OCI-LY1 (cell line): ENCODE measurements around the gene POT1.

Experiments
- EZH2 ChIP-seq: fragments of 200-600 bp; sonication (generic), shearing (Covaris generic); IDR thresholded peaks from 2 replicates; pipeline ENCODE4 v1.8.0; 2017; ENCODE audit warnings: borderline replicate concordance, mixed run types, mild to moderate bottlenecking, antibody characterized with exemption, low read length, moderate library complexity, mixed read lengths
- TF ChIP-seq, protein P1 (sequence below): fragments of 200-600 bp; sonication (generic), shearing (Covaris generic); IDR thresholded peaks from 2 replicates; pipeline ENCODE4 v1.5.1; 2017; ENCODE audit warnings: mild to moderate bottlenecking, antibody characterized with exemption, low read length, moderate library complexity, mixed read lengths

- TF ChIP-seq, protein P1, sequence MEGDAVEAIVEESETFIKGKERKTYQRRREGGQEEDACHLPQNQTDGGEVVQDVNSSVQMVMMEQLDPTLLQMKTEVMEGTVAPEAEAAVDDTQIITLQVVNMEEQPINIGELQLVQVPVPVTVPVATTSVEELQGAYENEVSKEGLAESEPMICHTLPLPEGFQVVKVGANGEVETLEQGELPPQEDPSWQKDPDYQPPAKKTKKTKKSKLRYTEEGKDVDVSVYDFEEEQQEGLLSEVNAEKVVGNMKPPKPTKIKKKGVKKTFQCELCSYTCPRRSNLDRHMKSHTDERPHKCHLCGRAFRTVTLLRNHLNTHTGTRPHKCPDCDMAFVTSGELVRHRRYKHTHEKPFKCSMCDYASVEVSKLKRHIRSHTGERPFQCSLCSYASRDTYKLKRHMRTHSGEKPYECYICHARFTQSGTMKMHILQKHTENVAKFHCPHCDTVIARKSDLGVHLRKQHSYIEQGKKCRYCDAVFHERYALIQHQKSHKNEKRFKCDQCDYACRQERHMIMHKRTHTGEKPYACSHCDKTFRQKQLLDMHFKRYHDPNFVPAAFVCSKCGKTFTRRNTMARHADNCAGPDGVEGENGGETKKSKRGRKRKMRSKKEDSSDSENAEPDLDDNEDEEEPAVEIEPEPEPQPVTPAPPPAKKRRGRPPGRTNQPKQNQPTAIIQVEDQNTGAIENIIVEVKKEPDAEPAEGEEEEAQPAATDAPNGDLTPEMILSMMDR = no peak
- no peak for TF ChIP-seq EZH2
These were observed 15.3 kb downstream of the POT1 start for GRCh38 chr7:124914298-124914697.
